OCI-M1 (cell line): Measurements from ENCODE around the gene TNRC18.
"Not testable (repeated sequence)": the region's sequence is repeated elsewhere in the genome, so short reads cannot be mapped to it uniquely, and the experiment has no call there.

Source experiments
- DNase-seq: peaks from one replicate; lab custom pipeline; 2025; lab: John Stamatoyannopoulos, UW

The TNRC18 gene

GRCh38 chr7:5375925-5376324 lies 47.7 kb downstream of the TNRC18 start:
- DNase-seq, result no peak

DNA sequence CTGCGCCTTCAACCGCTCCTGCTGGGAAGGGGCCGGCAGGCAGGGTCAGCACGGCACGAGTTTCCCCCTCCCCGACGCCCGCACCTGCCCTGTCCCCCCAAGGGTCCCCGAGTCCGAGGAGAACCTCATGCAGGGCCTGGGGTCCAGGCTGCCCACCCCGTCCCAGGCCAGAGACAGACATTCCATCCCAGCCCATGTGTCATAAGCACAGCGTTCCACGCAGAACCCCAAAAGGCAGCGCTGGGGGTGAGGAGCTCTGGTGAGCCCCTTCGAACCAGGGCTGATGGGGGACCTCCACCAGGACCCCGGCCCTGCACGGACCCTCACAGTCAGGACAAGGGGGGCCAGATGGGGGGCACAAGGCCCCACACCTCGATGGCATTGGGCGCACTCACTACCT lies 49.2 kb downstream of the TNRC18 start:
- no peak for DNase-seq

DNA sequence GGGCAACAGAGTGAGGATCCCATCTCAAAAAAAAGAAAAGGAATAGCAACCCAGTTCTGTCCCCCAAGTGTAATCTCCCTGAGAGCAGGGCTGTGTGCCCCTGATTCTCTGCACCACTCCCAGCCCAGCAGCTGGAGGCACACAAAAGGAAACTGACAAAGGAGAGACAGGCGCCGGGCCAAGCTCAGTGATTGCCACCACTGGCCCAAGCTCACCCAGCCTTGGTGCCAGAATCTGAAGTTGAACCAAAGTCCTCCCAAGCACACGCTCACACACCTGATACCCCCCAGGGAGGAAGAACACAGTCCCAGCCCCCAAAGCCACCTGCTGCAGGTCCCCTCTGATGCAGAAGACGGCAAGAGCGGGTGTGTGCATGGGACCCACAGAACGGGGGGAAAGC lies 50.3 kb downstream of the TNRC18 start:
- DNase-seq, result no peak

GRCh38 chr7:5370454-5371353 lies 52.9 kb downstream of the TNRC18 start:
- no peak for DNase-seq

GRCh38 chr7:5367661-5368060 lies 56.0 kb downstream of the TNRC18 start:
- DNase-seq, result no peak

DNA sequence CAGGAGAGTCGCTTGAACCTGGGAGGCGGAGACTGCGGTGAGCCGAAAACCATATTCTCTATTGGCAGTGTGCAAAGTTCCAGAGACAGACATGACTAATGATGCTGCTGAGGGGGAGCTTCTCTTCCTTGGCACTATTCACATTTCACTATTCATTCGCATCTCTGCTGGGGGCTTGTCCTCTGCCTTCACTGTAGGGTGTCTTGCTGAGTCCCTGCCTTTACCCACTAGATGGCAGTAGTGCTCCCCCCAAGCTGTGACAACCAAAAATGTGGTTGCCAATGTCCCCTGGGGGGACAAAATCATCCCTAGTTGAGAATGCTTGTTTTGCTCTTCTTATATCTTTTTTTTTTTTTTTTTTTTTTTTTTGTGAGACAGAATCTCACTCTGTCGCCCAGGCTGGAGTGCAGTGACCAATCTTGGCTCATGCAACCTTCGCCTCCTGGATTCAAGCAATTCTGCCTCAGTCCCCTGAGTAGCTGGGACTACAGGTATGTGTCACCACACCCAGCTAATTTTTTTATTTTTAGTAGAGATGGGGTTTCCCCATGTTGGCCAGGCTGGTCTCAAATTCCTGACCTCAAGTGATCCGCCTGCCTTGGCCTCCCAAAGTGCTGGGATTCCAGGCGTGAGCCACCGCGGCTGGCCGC lies 57.5 kb downstream of the TNRC18 start:
- DNase-seq, result peak; percentile 61

DNA sequence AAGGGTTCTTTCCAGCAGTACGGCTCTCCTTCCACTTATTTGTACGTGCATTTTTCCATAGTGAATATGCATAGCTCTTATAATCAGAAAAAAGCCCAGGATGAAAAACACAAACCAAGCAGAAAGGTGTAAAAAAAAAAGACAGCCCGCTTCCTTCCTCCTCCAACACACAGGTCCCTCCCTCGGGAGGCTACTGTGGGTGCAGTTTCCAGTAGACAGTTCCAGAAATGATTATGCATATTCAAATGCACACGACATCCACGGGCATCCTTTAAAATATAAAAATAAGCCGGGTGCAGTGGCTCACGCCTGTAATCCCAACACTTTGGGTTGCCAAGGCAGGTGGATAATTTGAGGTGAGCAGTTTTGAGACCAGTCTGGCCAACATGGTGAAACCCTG lies 59.9 kb downstream of the TNRC18 start:
- DNase-seq, result no peak

DNA sequence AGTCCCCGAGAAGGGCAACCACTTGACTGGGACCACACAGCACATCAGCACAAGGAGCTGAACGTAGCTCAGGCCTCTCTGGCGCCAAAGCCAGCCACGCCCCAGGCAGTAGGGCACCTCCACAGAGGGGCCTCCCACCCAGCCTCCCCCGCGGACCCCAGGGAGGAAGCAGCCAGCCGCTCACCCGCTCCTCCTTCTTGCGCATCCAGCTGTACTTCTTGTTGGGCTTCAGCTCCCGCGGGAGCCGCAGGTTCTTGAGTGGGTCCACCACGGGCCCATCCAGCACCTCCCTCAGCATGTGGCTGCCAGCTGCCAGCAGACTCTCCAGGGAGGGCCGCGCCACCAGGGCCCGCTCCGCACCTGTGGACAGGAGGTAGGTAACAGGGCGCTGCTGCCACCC lies 61.2 kb downstream of the TNRC18 start:
- DNase-seq, result no peak

- DNase-seq, result no peak
These were observed 62.0 kb downstream of the TNRC18 start for GRCh38 chr7:5361446-5362127.

DNA sequence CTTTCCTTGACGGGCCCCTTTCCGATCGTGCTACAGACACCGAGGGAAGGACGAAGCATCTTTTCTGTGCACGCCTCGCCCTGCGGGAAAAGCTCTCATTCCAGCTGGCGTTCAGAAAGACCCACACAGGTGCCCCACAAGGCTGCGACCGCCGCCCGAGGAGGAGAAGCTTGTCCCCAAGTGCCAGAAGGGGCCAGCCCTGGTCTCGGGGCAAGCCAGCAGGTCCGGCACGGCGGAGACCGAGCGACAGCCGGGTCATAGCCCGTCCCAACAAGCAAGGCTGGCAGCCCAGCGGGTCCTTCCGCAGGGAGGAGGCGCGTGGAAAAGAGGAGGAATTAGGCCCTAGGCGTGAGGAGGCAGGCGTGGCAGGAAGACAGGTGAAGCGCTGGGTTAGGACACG lies 62.7 kb downstream of the TNRC18 start:
- no peak for DNase-seq

GRCh38 chr7:5360451-5360850 lies 63.2 kb downstream of the TNRC18 start:
- DNase-seq, result no peak

DNA sequence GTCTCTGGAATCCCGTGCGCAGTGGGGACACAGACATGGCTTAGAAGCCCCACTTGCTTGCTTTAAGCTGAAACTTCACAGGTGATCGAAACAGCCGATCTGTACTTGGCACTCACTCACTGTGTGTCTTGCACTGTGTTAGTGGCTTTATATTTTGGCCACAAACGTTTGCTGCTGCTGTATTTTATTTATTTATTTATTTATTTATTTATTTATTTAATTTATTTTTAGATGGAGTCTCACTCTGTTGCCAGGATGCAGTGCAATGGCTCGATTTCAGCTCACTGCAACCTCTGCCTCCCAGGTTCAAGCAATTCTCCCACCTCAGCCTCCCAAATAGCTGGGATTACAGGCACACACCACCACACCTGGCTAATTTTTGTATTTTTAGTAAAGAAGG lies 63.6 kb downstream of the TNRC18 start:
- DNase-seq, result not testable (repeated sequence)

DNA sequence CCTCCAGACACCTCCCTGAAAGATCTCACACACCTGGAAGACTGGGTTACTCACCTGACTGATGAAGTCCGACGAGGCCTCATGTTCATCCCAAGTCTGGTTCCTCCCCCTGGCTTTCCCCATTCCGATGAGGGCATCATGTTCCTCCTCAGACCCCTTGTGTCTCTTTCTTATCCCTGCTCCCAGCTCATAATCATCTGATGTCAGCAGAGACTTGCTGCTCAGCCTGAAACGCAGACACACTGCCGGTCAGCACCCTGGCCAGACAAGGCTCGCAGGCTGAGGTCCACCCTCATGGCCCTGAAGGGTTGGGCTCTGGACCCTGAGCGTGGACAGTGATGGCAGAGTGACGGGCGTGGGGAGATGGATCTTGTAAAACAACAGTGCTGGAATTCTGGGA lies 64.3 kb downstream of the TNRC18 start:
- DNase-seq, result no peak

DNA sequence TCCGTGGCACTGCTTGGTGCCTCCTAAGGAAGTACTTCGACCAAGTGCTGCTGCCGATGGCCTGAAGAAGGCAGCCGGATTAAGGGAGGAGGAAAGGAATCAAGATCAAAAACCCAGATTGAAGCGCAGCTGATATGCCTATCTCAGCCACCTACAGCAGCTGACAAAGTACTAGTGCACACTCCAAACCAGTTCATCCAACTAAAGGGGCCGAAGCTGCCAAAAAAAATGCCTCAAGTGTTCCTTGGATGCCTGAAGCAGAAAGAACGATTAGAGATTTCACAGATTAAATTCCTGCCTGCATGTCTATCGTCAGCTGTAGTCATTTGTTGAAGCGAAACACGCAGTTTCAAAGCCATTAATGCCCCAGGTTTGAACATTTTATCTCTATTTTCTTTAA lies 65.7 kb downstream of the TNRC18 start:
- DNase-seq, result no peak

DNA sequence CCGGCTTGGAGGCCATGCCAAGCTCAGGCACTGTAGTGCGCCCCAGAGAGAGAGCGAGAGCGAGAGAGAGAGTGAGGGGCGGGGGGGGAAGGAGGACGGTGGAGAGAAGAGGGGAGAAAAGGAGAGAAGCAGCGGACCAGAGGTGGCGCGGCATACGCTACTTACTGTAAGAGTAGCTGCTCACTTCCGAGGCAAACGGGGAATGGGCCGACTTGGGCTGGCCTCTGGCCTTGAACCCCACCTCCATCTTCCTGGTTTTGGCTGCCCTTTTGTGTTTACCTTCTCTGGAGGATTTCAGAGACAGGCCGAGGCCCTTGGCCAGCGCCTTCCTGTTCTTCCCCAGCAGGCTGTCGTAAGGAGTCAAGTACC lies 66.9 kb downstream of the TNRC18 start:
- DNase-seq, result no peak

GRCh38 chr7:5354460-5355232 lies 69.0 kb downstream of the TNRC18 start:
- DNase-seq, result no peak

- DNase-seq, result no peak
These were observed 71.1 kb downstream of the TNRC18 start for GRCh38 chr7:5352440-5353010.

DNA sequence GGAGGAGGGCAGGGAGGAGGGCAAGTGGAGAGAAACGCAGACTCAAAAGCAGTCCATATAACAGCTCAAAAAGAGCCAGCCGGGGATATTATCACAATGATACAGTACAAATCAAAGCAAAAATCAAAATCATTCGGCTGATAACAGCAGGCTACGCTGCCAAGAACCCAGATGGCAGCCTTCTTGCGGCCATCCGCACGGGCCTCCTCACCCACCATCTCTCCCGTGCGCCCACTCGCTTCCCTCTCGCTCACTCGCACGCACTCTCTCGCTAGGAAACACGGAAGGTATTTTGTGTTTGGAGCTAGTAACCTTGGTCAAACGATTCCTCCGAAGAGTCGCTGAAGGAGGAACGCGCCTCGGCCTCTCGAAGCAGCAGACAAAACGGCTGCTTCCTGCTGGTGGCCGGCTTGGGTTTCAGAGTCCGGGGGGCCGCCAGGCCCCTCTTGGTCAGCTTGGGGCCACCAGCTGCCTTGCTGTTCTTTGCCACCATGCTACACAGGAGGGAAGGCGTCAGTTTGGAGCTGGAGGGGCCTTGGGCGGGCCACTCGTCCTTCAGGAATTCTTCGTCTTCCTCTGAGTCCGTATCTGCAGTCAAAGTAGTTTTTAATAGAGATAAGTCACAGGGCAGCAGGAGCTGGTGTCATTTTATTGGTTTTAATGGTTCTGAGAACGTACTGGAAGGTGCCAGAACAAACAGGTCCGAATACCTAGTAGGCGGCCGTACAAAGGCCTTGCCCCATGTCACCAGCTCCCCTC lies 71.9 kb downstream of the TNRC18 start:
- no peak for DNase-seq

- no peak for DNase-seq
These were observed 72.8 kb downstream of the TNRC18 start for GRCh38 chr7:5350600-5351385.

DNA sequence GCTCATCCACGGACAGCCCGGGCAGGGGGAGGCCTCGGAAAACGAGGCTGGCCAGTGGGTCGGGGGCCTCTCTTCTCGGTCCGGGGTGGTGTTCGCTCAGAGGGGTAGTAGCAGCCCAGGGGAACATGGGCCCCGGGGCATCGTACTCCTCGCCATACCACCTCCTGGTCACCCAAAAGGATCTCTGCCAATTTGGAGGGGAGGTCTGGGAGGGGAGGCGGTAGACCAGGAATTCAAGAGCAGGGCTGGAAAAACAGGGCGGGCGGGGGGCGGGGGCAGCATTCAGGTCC lies 73.5 kb downstream of the TNRC18 start:
- DNase-seq, result no peak
